GM12878 (cell line): ENCODE data around the gene TTLL10. TPM values are rescaled to one million over a fixed set of nuclear protein-coding genes. Genes with fewer than 3 reads are reported as not detected.

ENCODE experiments used
- ATAC-seq: fragments of 200-7000 bp; cut with Tn5 transposase; 3 replicates; pipeline ENCODE4 v1.9.1; 2020; ENCODE audit warnings: mild to moderate bottlenecking, moderate library complexity
- BruUV-seq: library from RNA; stranded (reverse); fragments of 400-500 nt; replicated peaks from 2 replicates; lab custom pipeline; 2021; lab: Mats Ljungman, UMichigan
- CTCF ChIA-PET: fragments of 300-600 bp; sonication (Branson Sonifier 250); formaldehyde crosslinking; extraction: SDS; loops from one replicate; lab custom pipeline; 2021; ENCODE audit warnings: inconsistent platforms; lab: Yijun Ruan, JAX
- POLR2A ChIA-PET: fragments of 350-600 bp; formaldehyde crosslinking; extraction: SDS; loops from one replicate; lab custom pipeline; 2021; ENCODE audit warnings: inconsistent platforms; lab: Charles Lee
- RAD21 ChIA-PET: fragments of 300-600 bp; sonication (Branson Sonifier 250); formaldehyde crosslinking; loops from one replicate; lab custom pipeline; 2023; ENCODE audit warnings: antibody characterized with exemption; ENCODE audit not compliant: unreplicated experiment; lab: Charles Lee
- SMC1A ChIA-PET: fragments of 300-600 bp; sonication (Branson Sonifier 250); formaldehyde crosslinking; loops from one replicate; lab custom pipeline; 2023; ENCODE audit not compliant: unreplicated experiment, uncharacterized antibody; lab: Charles Lee
- DNase-seq: peaks from one replicate; pipeline ENCODE4 v3.0.0-alpha.2; 2011; ENCODE audit warnings: low read depth, low spot score
- FAIRE-seq: peaks from 3 replicates; lab custom pipeline; 2011; peaks lifted over from hg19 to GRCh38; lab: Jason Lieb, UNC
- H2AFZ ChIP-seq: 2 replicates; pipeline ENCODE4 v1.6.0; 2011; ENCODE audit warnings: low read depth, low read length, control low read depth; ENCODE audit not compliant: control insufficient read depth
- H3K27ac ChIP-seq: 2 replicates; pipeline ENCODE4 v1.5.1; 2011; ENCODE audit warnings: control low read depth; ENCODE audit not compliant: control insufficient read depth, insufficient read depth
- H3K27me3 ChIP-seq, 2 experiments: replicated peaks in 1 of 2; 2 replicates each; pipeline versions ENCODE4 v1.6.0 to v1.6.1; 2011; ENCODE audit warnings: low read length in 1 of 2; ENCODE audit not compliant: control insufficient read depth in 2 of 2, insufficient read depth in 2 of 2
- H3K36me3 ChIP-seq, 2 experiments: 2 replicates each; pipeline ENCODE4 v1.5.1; 2011; ENCODE audit warnings: low read length in 1 of 2; ENCODE audit not compliant: control insufficient read depth in 2 of 2, insufficient read depth in 2 of 2
- H3K4me1 ChIP-seq: 2 replicates; pipeline ENCODE4 v1.6.1; 2011; ENCODE audit warnings: mild to moderate bottlenecking, low read length, moderate library complexity, mixed read lengths; ENCODE audit not compliant: control insufficient read depth, insufficient read depth
- H3K4me2 ChIP-seq: 2 replicates; pipeline ENCODE4 v1.6.0; 2011; ENCODE audit warnings: control low read depth; ENCODE audit not compliant: control insufficient read depth, insufficient read depth
- H3K4me3 ChIP-seq: fragments of 200-600 bp; sonication (generic); 2 replicates; pipeline ENCODE4 v1.5.1; 2016
- H3K79me2 ChIP-seq: 2 replicates; pipeline ENCODE4 v1.6.0; 2011; ENCODE audit warnings: low read length; ENCODE audit not compliant: control insufficient read depth, insufficient read depth
- H3K9ac ChIP-seq: 2 replicates; pipeline ENCODE4 v1.8.0; 2011; ENCODE audit warnings: low read length, control low read depth, mixed read lengths; ENCODE audit not compliant: control insufficient read depth, insufficient read depth
- H3K9me3 ChIP-seq: replicated peaks from 3 replicates; pipeline ENCODE4 v1.5.1; 2011; ENCODE audit warnings: mild to moderate bottlenecking, low read length; ENCODE audit not compliant: control insufficient read depth, insufficient read depth
- H4K20me1 ChIP-seq: 2 replicates; pipeline ENCODE4 v1.6.0; 2011; ENCODE audit not compliant: control insufficient read depth, insufficient read depth
- ASH2L ChIP-seq: fragments of 300-600, 200-600 bp; sonication (generic); IDR thresholded peaks from 2 replicates; pipeline ENCODE4 v1.6.1; 2017; ENCODE audit warnings: low read depth, mild to moderate bottlenecking, borderline replicate concordance
- ATF2 ChIP-seq: IDR thresholded peaks from 2 replicates; pipeline ENCODE4 v1.6.1; 2012; ENCODE audit warnings: low read length, inconsistent platforms
- MYC ChIP-seq: IDR thresholded peaks from 2 replicates; pipeline ENCODE4 v1.6.1; 2011; ENCODE audit warnings: mild to moderate bottlenecking, low read length, moderate library complexity, inconsistent platforms; ENCODE audit not compliant: insufficient read depth, insufficient replicate concordance, insufficient read length, severe bottlenecking
- SP1 ChIP-seq: IDR thresholded peaks from one replicate; pipeline ENCODE4 v1.6.1; 2011; ENCODE audit warnings: low read depth, low read length
- TCF7 ChIP-seq: IDR thresholded peaks from 2 replicates; pipeline ENCODE4 v1.6.1; 2014; ENCODE audit warnings: antibody characterized with exemption, borderline replicate concordance
- ZNF384 ChIP-seq: IDR thresholded peaks from 2 replicates; pipeline ENCODE4 v1.6.1; 2012; ENCODE audit warnings: low read depth, mild to moderate bottlenecking, low read length, improper control_type of control experiment, borderline replicate concordance
- WGBS: methylation state at CpG from one replicate; pipeline ENCODE4 v1.1.6; 2016; ENCODE audit warnings: low lambda C conversion rate; ENCODE audit not compliant: insufficient replicate concordance, insufficient coverage; ENCODE audit errors: missing lambda C conversion rate; 5-methylcytosine and 5-hydroxymethylcytosine counted together
- in situ Hi-C: fragments of 300-500 bp; cut with MboI; formaldehyde crosslinking; loops from 9 replicates; pipeline ENCODE4 v1.14.3; 2018; ENCODE audit warnings: mixed read lengths
- intact Hi-C: fragments of 100-400 bp; cut with micrococcal nuclease; formaldehyde crosslinking; loops from one replicate; pipeline ENCODE4 v1.14.2; 2022; ENCODE audit not compliant: unreplicated experiment
- polyA plus RNA-seq, 11 experiments: library from polyadenylated mRNA; depleted of rRNA in 4 of 11; unstranded in 6 of 11; stranded (reverse) in 5 of 11; fragments of >200 nt; fragmentation: Nextera tagmentation in 4 of 11; fragmentation: Illumina TruSeq in 1 of 11; extraction: Ambion mirVana in 4 of 11; extraction: Trizol in 1 of 11; gene quantifications; 1 replicate in 1 of 11; 2 replicates in 10 of 11; pipeline versions ENCODE4 v1.2.1 to v1.2.3, GENCODE V29; 2011 to 2016; ENCODE audit warnings: inconsistent platforms in 2 of 11, missing spikeins in 2 of 11, low read depth in 1 of 11
- total RNA-seq, 4 experiments: library from RNA; depleted of rRNA in 3 of 4; stranded (reverse); fragments of >200 nt in 3 of 4; fragmentation: Illumina TruSeq in 1 of 4; extraction: Trizol in 1 of 4; gene quantifications; 2 replicates each; pipeline versions ENCODE4 v1.2.1 to v1.2.3, GENCODE V29; 2013 to 2021

Gene TTLL10
- total and polyA plus RNA-seq, 10 of the 15 experiments (the other 5 are each of a cell fraction or from before 2014, with no cell fraction given), result not detected

GRCh38 chr1:1127551-1128451 lies 45.9 kb upstream of the TTLL10 start:
- H3K9ac ChIP-seq, result no peak overlapping the region
- BruUV-seq, result no TSS peak
- intact Hi-C loops, result no loop called here

More at GRCh38 chr1:1127551-1128451, 45.9 kb upstream of the TTLL10 start:
- DNase-seq (no peak), FAIRE-seq (no peak), ATAC-seq (no peak)
- RAD21 ChIA-PET, result interaction anchor here (1.6 kb wide), 1 partner anchor 123 kb away, joined by 7 read pairs; no protein-coding TSS in a partner anchor
- SMC1A ChIA-PET, result no interaction called here
- Histone ChIP-seq H3K27ac (no peak overlapping the region), H2AFZ (no peak overlapping the region), H3K4me1 (no peaks in the 10 kb centered on the region), H3K79me2 (no peaks in the 10 kb centered on the region), H3K4me2 (no peak overlapping the region), H3K9me3 (no peaks in the 10 kb centered on the region; the same call in 2 of the 3 replicates), H3K4me3 (no peak overlapping the region), H3K36me3 (no peaks in the 10 kb centered on the region), H4K20me1 (no peaks in the 10 kb centered on the region), H3K27me3 (no peaks in the 10 kb centered on the region; a peak in 1 of 4 replicates)
- TF ChIP-seq ASH2L (no peak), TCF7 (no peak), ZNF384 (no peak), SP1 (no peak), ATF2 (no peak), MYC (no peak)
- CTCF ChIA-PET, result interaction anchor here (0.5 kb wide), 1 partner anchor 691 kb away, joined by 3 read pairs; no protein-coding TSS in a partner anchor
- 60% methylated on average over 45 of the region's 45 CpGs for WGBS
- in situ Hi-C loops, result no loop called here
- POLR2A ChIA-PET, result no interaction called here
